ENCODE results near the gene ANXA2R. TPM values are rescaled to one million over a fixed set of nuclear protein-coding genes. Genes with fewer than 3 reads are reported as not detected.
"Not testable (repeated sequence)": the region's sequence is repeated elsewhere in the genome, so short reads cannot be mapped to it uniquely, and the experiment has no call there.

The ANXA2R gene
- total RNA-seq, 1 donor from 2014 or later = 2.7 TPM

GRCh38 chr5:43033841-43034590 is 6.1 kb downstream of the ANXA2R start:
- peak; percentile 15 for DNase-seq

DNA sequence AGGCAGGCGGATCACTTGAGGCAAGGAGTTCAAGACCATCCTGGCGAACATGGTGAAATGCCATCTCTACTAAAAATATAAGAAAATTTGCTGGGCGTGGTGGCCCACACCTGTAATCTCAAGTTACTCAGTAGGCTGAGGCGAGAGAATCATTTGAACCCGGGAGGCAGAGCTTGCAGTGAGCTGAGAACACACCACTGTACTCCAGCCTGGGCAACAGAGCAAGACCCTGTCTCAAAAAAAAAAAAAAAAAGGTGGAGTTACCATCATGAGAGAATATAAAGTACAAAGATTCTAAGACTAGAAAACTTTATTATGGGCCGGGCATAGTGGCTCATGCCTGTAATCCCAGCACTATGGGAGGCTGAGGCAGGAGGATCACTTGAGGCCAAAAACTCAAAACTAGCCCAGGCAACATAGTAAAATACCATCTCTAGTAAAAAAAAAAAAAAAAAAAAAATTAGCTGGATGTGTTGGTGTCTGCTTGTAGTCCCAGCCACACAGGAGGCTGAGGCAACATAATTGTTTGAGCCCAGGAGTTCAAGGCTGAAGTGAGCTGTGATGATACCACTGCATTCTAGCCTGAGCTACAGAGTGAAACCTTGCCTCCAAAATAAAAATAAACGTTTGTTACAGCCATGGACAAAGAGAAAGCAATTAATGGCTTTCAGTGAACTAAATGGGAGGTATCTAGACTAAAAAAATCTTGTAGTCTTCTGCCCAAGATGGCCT is 12.9 kb downstream of the ANXA2R start:
- no peak for DNase-seq

DNA sequence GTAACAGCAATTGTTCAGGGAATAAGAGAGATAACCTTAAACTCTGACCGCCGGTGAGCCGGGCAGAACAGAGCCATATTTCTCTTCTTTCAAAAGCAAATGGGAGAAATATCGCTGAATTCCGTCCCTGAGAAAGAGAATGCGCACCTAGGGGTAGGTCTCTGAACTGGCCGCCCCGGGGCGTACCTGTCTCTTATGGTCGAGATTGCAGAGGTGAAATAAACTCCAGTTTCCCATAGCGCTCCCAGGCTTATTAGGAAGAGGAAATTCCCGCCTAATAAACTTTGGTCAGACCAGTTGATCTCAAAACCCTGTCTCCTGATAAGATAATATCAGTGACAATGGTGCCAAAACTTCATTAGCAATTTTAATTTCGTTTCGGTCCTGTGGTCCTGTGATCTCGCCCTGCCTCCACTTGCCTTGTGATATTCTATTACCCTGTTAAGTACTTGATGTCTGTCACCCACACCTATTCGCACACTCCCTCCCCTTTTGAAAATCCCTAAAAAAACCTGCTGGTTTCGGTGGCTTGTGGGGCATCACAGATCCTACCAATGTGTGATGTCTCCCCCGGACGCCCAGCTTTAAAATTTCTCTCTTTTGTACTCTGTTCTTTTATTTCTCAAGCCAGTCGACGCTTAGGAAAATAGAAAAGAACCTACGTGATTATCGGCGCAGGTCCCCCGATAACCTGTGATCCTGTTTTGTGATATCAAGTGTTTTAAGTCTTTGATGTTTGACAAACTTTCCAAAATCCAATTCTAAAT is 14.8 kb downstream of the ANXA2R start:
- DNase-seq = not testable (repeated sequence)

GRCh38 chr5:43024217-43024616 is 15.9 kb downstream of the ANXA2R start:
- no peak for DNase-seq

DNA sequence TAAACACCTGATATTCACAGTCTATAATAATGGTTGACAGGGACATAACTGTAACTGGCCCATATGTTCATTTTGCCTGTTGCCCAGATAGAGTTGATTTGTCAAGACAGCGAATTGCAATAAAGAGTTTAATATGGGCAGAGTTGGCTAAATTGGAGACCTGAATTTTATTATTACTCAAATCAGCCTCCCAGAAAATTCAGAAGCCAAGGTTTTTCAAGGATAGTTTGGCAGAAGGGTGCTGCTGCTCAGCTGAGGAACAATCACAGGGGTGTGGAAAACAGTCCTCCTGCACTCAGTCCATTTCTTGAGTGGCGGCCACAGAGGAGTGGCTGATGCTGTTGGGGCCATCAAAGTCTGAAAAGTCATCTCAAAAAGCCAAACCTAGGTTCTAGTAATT is 19.0 kb downstream of the ANXA2R start:
- no peak for DNase-seq

- no peak for DNase-seq
Measured at GRCh38 chr5:43020399-43020746, 19.7 kb downstream of the ANXA2R start.

DNA sequence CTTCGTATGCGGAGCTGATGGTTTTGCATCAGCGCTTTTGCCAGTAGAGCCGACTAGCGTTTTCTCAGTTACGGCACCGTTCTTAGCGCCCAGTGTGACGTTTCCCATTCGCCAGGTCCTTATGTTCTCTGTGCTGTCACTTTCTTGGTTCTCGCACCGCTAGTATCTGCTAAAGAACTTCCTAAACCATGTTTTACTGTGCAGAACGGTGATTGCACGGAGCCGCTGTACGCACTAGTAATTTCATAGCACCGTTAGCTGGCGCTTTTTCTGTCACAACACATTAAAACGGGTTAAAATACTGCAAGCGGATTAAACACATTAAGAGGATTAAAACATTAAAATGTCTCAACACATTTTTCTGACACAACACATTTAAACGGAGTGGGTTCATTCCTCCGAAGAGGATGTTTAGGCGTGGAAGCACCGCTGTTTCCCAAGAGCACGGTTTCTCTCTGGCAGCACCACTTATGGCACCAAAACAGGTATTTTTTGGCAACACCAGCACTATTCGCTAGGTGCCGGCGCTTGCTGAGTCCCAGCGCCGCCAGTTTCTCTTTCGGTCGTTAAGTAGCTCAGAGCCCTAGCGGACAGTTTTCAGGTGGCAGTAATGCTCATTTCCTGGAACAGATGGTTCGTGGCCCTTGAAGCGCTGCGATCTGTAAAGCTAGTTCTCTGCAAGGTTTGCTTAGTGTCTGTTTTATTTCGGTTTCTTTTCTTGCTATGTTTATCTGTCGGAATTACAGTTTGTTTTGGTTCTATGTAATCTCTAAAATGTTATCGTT is 20.3 kb downstream of the ANXA2R start:
- DNase-seq = peak; percentile 76

- DNase-seq = no peak
Measured at GRCh38 chr5:43019291-43019613, 20.9 kb downstream of the ANXA2R start.

DNA sequence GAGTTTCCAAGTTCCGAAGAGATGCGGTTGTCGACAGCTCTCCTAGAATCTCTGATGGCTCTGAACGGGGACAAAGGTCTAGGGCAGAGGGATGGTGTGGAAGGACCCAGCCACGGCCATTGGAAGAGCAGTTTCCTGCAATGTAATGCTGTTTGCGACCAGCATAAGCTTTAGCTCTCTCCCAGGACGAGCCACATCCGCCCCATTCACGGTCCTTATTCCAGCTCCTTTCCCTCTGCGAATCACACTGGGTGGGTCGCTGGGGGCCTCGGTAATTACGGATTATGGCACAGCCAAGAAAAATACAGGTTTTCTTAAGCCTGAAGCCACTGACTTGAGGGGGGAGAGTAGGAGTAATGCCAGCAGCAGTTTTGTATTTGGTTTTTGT is 22.7 kb downstream of the ANXA2R start:
- no peak for DNase-seq

GRCh38 chr5:43016217-43016779 is 23.8 kb downstream of the ANXA2R start:
- no peak for DNase-seq

DNA sequence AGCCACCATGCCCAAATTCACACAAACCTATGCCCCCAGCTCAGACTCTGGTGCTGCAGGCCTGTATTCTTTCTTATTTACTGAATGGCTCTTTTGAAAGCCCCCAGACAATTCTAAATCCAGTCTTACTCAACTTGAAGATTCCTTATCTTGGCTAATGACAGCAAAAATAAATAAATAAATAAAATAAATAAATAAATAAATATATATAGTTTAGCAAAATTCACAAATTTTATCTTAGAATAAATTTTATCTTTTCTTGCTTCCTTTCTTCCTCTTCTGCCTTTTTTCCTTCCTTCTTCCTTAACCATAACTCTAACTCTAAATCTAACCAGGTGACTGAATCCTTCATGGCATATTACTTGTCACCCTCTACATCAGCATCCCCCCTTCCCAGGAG is 25.6 kb downstream of the ANXA2R start:
- no peak for DNase-seq

DNA sequence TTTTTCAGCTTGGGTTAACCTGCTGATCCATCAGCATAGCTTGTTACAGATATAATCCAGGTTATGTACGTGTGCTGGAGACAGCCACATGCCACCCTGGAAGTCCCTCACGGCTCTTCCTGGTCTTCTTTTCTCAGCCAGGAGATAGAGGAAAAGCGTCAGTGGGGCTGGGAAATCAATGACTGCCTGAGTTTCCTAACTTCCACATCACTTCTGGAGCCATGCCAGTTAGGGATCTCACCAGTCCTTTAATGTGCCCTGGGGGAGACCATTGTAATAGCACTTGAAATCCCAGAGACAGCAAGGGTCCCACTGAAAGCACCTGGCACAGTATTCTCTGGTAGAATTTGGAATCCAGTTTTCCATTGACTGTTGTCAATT is 29.2 kb downstream of the ANXA2R start:
- DNase-seq = no peak

DNA sequence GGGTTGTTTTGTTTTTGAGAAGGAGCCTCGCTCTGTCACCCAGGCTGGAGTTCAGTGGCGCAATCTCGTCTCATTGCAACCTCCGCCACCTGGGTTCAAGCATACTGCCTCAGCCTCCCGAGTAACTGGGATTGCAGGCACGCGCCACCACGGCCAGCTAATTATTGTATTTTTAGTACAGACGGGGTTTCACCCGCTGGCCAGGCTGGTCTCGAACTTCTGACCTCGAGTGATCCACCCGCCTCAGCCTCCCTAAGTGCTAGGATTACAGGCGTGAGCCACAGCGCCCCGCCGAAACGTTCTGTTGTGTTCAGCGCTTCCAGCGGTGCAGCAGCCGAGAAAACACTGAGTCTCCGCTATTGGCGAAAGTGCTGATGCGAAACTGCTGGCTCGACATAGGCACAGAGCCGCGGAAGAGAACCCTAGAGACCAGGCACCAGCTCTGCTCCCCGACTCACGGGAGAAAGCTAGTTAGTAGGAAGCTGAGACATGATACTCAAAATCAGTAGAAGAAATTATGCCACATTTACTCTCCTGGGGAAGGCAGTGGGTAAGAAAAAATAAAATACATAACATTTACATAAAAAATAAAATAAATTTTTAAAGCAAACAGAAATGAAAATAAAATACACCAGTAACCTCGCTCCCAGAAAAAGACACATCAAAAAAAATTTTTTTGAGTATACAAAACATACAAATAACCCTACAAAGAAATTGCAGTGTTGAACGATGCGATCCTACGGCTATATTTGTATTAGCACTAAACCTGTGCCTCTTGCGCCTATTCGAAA is 31.6 kb downstream of the ANXA2R start:
- peak; percentile 87 for DNase-seq

- peak; percentile 71 for DNase-seq
Measured at GRCh38 chr5:43007911-43008362, 32.2 kb downstream of the ANXA2R start.

DNA sequence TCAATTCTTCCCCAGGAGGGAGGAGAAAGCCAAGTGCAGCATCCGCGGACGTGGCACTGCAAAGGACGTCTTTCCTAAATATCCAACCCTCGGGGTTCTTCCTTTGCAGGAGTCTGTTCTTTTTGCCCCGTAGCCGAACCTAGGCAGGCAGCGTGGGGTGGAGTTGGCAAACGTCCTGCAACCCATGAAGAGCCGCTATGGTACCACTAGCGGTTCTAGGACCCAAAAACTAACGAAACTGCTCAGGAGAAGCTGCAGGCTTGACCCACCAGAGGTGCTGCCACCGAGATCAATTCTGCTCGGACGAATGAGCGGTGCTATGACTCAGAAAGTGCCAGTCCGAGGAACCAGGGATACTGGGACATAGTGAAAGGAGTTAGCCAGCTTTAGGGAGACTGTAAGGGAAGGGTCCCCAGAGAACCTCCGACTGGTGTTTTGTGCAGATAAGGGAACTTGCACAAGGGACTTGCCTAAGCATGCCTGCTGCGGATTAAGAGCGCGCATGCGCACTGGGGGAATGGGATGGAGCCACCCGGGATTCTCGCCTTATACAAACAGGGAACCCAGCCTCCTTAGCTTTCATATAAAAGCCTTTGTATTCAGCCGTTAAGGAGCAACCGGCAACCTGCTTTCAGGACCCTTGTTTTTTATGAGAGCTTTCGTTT is 32.7 kb downstream of the ANXA2R start:
- DNase-seq = peak; percentile 90

DNA sequence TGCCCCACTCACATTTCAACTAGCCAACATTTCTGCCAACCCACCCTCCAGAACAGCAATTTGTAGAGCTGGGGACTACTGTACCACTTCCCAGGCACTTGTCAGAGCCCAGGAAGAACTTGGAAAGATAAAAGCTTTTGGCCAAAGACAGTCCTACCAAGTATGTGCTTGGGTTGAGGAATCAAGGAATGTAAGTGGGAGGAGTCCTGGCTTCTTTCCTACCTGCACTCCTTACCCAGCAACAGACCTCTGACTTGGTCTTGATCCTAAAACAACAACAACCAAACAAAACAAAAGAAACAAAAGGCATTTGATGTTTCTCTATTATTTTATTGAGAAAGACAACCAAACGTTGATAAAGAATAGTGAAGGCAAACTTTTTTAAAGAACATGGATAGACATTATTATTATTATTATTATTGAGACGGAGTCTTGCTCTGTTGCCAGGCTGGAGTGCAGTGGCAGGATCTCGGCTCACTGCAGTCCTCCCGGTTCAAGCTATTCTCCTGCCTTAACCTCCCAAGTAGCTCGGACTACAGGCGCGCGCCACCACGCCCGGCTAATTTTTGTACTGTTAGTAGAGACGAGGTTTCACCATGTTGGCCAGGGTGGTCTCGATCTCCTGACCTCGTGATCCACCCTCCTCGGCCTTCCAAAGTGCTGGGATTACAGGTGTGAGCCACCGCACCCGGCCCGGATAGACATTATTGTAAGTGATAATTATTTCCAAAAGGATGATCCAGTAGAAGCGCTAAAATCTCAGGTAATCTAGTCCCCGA is 33.5 kb downstream of the ANXA2R start:
- no peak for DNase-seq

- DNase-seq = no peak
Measured at GRCh38 chr5:43005031-43005430, 35.1 kb downstream of the ANXA2R start.

DNA sequence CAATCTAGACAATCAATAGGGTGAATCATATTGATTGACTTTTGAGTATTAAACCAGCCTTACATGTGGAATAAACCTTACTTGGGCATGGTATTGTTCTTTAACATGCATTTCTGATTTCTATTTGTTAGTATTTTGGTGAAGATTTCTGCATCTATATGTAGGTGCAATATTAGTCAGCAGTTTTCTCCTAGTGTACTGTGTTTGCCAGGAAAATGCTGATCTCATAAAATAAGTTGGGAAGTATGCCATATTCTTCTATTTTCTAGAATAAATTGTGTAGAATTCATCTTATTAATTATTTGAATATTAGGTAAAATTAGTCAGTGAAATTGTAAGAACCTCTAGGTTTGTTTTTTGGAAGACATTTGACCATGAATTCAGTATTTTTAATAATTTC is 38.4 kb downstream of the ANXA2R start:
- DNase-seq = no peak

DNA sequence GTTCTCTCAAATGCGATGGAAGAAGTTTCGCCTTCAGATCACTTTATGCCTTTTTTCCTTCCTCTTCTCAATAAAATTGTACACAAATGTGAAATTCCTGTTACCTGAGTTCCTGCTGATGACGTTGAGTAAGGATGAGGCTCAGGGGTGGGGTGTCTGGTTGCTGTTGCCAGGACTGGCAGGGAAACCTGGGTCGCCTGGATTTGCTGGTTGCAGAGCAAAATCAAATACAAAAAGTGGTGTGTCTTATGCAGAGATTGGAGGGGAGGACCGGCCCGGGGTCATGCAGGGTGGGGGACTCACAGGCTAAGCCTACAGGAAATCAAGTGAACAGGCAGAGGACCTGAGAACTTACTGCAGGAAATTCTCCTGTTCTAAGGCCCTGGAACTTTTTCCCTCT is 39.2 kb downstream of the ANXA2R start:
- no peak for DNase-seq
